HG03571 (cell line): Measurements from ENCODE around the gene NOP53.
"Not testable (repeated sequence)": the region's sequence is repeated elsewhere in the genome, so short reads cannot be mapped to it uniquely, and the experiment has no call there.

Experiments used
- ATAC-seq: cut with Tn5 transposase; IDR thresholded peaks from one replicate; pipeline ENCODE4 v1.9.1; 2021; ENCODE audit not compliant: unreplicated experiment

NOP53 gene

DNA sequence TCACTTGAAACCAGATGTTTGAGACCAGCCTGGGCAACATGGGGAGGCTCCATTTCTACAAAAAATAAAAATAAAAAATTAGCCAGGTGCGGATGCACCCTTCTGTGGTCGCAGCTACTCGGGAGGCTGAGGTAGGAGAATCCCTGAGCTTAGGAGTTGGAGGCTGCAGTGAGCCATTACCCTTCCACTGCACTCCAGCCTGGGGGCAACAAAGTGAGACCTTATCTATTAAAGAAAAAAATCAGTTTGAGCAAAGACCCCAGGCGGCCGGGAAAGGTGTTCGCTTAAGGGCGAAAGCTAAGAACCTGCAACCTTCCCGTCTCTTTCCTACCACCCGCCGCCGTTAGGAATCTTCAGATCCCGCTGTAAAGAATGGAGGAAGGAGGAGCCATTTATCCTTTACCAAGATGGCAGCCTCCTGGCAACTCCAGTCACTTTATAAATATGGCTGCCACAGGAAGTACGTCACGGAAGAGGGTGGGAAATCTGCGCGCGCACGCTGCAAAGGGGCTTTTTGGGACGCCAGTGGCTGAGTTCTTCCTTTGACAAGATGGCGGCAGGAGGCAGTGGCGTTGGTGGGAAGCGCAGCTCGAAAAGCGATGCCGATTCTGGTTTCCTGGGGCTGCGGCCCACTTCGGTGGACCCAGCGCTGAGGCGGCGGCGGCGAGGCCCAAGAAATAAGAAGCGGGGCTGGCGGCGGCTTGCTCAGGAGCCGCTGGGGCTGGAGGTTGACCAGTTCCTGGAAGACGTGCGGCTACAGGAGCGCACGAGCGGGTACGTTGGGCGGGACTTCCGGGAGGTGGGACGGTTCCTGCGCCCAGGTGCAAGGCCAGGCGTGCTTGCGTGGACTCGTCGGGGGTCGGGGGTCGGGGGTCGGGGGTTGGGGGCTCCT is at the start of gene NOP53:
Gene NOP53, plus strand, starts transcription at position 537 of the 892 bp plus-strand sequence. Its CDS starts 14 bp downstream, at position 551.
- ATAC-seq: peak; percentile 64

DNA sequence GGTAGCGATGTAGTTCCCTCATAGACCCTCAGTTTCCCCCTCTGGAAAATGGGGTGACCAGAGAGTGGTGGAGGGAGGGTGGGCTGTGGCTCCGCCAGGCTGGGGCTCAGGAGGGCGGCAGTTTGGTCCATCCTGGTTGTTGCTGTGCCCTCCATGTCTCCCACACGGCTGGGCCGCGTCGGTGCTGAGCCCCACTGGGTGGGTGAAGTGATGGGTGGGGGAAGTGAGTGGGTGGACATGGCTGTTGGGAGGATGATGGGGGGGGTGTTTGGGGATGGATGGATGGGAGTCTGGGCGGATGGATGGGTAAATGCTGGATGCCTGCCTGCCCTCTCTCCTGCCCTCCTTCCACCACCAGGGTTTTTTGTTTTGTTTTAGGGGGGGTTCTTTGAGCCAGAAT is 48.7 kb upstream of the NOP53 start:
- ATAC-seq: no peak

DNA sequence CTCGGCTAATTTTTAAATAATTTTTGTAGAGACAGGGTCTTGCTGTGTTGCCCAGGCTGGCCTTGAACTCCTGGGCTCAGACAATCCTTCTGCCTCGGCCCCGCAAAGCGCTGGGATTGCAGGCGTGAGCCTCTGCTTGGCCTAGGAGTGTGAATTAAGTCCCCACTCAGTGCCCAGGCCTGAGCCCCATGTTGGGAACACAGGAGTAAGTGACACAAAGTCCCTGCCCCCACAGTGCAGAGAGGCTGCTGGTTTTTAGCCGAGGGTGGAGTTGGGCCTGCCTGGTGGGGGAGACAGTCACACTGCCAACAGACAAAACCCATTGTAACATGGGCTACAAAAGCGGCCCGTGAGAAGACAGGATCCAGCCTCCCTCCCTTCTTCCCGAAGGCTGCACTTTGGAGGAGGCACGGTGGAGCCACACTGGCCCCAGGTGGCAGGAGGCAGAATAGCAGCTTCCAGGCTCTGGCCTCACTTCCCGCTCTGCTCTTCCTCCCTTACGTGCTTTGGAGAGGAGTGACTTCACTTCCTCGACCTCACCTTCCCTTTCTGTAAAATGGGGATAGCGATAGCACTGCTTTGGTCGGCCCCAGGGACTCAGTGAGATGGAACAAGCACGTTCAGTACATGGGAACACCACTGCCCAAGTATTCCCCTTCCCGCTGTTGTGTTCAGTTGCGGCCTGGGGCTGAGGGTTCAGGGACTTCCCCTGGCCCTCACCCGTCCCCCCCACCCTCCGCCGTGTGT is 47.3 kb upstream of the NOP53 start:
- ATAC-seq: no peak

DNA sequence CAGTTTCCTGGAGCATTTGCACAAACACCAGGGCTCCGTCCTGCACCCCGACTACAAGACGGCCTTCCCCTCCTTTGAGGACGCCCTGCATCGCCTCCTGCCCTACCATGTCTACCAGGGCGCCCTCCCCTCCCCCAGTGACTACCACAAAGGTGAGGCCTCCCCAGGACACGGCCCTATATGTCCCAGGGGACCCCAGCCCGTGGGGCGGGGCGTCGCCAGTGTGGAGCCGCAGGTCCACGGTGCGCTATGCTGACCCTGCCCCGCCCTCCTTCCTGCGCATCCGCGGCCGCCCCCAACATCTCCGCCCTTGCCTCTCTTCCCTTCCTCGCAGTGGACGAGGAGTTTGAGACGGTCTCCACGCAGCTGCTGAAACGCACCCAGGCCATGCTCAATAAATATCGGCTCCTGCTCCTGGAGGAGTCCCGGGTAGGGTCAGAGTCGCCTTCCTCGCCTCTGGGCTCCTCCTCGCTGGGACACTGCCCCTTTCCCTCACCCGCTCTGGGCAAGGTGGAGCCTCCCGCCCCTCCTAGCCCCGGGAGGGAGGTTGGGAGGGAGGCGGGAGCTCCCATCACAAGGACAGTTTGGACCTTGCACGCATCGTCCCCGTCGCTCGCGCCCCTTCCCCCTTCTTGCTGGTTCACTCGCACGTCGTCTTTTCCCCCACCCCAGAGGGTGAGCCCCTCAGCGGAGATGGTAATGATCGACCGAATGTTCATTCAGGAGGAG is 46.6 kb upstream of the NOP53 start:
- ATAC-seq: no peak

DNA sequence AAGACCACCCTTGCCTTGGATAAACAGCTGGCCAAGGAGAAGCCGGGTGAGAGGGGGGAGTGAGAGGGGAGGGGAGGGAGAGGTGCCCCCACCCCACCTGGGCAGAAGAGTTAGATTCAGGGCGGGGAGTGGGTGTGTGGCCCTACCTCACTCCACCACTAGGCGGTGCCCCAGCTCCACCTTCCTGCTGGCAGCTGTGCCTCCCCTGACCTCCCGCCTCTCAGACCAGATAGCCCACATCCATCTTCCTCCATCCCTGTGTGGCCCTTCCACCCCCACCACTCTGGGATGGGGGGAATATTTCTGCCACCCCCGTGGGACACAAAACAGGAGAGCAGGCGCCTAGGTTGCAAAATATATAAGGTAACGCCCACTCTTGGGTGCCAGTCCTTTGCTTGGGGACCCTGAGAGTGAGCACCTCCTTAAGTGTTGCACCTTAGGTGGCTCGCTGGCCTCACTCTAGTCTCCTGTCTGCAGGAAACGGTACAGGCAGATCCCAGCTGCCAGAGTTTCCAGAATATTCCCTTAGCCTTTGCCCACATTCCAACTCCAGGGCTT is 45.9 kb upstream of the NOP53 start:
- ATAC-seq: no peak

DNA sequence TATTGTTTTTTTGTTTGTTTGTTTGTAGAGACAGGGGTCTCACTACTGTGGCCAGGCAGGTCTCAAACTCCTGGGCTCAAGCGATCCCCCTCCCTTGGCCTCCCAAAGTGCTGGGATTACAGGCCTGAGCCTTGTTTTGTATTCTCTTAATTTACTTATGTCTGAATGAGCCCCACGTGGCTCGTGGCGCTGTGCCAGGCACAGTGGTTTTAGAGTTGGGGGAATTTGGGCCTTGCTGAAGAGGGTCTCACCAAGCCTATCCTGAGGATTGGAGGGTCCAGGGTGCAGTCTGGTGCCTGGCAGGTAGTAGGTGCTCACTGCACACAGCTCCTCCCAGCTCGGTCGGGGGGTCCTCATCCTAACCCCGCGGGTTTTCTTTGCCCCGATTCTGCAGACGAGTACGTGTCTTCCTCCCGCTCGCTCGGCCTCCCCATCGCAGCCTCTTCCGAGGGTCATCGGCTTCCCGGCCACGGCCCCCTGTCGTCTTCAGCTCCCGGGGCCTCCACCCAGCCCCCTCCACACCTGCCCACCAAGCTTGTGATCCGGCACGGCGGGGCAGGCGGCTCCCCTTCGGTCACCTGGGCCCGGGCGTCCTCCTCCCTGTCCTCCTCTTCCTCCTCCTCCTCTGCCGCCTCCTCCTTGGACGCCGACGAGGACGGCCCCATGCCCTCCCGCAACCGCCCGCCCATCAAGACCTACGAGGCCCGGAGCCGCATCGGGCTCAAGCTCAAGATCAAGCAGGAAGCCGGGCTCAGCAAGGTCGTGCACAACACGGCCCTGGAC is 44.2 kb upstream of the NOP53 start:
- ATAC-seq: no peak

DNA sequence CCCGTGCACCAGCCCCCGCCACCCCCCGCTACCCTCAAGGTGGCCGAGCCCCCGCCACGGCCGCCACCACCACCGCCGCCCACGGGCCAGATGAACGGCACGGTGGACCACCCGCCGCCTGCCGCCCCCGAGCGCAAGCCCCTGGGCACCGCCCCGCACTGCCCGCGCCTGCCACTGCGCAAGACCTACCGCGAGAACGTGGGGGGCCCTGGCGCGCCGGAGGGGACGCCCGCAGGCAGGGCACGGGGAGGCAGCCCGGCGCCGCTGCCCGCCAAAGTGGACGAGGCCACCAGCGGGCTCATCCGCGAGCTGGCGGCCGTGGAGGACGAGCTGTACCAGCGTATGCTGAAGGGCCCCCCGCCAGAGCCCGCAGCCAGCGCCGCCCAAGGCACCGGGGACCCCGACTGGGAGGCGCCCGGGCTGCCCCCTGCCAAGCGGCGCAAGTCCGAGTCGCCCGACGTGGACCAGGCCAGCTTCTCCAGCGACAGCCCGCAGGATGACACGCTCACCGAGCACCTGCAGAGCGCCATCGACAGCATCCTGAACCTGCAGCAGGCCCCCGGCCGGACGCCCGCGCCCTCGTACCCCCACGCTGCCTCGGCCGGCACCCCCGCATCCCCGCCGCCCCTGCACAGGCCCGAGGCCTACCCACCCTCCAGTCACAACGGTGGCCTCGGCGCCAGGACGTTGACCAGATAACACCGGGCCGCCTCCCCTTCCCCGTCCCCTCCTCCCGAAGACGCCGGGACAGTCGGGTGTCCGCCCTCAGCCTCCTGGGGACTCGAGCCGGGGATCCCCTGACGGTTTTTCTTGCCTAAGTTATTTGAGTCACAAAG is 43.4 kb upstream of the NOP53 start:
- ATAC-seq: no peak

DNA sequence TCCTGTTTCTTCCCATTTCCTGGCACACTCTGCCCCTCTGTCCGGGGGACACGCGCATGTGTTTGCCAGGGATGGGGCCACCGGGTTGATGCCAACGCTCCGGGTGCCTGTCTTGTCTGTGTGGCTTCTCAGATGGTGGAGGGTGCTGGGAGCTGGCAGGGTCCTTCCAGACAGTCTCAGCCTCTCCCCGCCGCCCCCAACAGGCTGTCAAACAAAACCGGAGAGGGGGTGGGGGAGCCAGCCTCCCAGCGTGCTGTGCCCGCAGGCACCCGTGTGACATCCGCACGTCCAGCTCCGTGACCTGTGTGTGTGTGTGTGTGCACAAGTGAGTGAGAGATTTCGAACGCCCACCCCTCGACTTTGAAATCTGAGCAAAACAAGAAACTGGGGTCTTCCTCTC is 42.7 kb upstream of the NOP53 start:
- no peak for ATAC-seq

DNA sequence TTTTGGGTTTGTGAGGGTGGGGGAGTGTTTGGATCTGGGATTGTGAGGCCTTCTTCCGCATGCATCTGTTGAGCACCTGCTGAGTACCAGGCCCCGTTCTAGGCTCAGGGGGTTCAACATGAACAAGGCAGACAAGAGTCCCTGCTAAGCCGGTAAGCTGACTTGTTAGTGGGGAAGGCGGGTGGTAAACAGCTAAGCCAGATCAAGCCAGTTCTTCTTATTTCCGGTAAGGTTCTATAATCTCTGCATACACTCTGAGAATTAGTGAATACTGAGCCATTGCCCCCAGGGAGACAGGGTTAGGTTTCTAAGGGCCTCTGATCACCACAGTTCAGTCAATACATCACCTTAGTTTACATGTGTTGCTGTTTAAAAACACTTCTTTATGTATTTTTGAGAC is 42.0 kb upstream of the NOP53 start:
- no peak for ATAC-seq

DNA sequence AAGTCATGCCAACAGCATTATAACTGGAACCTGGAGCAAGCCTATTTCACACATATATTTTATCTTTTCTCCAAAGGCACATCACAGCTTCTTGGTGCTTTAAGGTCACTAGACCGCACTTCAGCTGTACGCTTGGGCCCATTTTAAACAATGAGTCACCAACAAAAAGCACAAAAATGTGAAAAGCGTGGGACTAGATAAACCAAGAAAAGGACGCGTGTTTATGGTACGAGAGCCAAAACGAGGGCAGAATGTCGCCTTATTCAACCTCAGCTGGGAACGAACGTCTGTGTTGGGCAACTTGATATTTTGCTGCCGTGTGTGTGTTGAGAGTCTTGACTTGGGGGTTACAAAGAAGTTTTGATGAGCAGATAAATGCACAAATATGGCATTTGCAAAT is 41.3 kb upstream of the NOP53 start:
- ATAC-seq: no peak

DNA sequence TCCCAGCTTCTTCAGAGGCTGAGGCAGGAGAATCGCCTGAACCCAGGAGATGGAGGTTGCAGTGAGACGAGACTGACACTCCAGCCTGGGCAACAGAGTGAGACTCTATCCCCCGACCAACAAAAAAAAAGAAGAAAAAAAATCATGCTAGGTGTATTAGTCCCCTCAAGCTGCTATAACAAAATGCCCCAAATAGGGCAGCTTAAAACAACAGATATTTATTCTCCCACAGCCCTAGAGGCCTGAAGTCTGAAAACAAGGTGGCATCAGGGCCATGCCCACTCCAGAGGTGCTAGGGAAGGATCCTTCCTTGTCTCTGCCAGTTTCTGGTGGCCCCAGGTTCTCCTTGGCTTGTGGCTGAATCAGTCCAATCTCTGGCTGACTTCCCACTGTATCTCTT is 40.7 kb upstream of the NOP53 start:
- ATAC-seq: no peak

DNA sequence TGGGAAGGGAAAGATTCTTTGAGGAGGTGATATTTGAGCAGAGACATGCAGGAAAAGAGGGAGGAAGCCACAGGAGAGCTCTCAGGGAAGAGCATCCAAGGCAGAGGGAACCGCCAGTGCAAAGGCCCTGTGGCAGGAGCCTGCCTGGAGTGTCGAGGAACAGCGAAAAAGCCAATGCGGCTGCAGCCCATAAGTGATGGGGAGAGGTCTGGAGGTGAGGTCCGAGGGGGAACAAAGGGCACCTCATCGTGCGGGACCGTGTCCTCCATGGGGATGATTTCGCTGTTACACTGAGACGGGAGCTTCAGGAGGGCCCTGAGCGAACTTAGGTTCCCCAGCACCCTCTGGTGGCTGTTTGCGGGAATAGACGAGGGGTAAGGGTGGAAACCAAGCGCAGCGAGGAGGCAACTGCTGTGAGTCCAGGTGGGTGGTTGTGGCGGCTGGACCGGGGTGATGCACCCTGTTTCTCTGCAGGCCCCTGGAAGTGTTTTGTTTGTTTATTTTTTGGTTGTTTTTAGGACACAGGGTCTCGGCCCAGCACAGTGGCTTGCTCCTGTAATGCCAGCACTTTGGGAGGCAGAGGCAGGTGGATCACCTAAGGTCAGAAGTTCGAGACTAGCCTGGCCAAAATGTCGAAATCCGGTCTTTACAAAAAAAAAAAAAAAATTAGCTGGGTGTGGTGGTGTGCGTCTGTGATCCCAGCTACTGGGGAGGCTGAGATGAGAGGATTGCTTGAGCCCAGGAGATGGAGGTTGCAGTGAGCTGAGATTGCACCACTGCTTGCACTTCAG is 38.0 kb upstream of the NOP53 start:
- ATAC-seq: no peak

DNA sequence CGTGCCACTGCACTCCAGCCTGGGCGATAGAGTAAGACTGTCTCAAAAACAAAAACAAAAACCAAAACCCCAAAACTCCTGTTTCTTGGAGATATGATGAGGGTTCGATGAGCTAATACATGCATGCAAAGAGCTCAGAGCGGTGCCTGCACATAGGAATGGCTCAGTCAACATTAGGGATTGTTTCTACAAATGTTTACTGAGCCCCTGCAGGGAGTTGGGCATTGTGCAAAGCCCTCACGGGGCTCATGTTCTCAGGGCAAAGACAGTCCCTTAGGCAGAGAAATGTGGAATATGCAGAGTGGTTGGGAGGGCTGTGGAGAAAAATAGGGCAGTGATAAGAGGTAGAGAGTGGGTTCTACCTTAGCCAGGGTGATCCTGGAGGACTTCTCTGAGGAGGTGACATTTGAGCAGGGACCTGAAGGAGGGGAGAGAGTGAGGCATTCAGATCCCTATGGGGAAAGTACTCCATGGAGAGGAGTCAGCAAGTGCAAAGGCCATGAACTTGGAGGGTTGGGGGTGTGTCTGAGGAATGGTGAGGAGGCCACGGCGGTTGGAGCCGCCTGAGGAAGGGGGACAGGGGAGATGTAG is 33.6 kb upstream of the NOP53 start:
- no peak for ATAC-seq

DNA sequence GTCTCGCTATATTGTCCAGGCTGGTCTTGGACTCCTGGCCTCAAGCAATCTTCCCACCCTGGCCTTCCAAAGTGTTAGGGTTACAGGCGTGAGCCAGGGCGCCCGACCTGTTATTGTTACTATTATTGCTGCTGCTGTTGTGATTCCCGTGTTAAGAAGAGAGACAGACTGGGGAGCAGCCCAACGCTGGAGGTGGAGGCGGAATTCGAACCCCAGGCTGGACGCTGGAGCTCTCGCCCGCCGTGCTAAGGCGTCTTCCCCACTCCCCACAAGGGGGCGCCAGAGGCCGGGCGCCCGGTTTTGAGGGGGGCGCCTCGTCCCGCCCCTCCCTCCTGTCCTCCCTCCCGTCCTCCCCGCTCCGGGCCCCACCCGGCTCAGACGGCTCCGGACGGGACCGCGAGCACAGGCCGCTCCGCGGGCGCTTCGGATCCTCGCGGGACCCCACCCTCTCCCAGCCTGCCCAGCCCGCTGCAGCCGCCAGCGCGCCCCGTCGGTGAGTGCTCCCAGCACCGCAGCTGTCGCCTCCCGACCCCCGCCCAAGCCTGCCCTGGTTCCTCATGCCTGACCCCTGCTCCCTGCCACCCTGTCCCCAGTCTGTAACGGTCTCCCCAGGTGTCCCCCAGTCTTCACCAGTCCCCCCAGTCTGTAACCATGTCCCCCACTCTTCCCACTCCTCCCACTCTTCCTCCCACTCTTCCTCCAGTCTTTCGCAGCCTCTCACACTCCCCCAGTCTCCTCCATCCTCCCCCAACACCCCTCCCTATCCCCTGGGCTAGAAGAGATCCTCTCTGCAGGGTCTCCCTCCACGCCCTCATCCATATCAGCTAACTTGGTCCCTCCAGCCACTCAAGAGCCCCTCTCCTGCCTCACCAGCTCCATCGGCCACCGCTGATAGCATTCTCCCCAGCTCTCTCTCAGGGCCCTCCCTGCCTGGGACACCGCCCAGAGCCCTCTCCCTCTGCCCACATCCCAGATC is 32.0 kb upstream of the NOP53 start, which contains the start of gene EHD2:
Gene EHD2, plus strand, starts transcription at position 377 of the 976 bp plus-strand sequence. CDS start 3,191 bp downstream, outside the sequence.
- ATAC-seq: no peak

DNA sequence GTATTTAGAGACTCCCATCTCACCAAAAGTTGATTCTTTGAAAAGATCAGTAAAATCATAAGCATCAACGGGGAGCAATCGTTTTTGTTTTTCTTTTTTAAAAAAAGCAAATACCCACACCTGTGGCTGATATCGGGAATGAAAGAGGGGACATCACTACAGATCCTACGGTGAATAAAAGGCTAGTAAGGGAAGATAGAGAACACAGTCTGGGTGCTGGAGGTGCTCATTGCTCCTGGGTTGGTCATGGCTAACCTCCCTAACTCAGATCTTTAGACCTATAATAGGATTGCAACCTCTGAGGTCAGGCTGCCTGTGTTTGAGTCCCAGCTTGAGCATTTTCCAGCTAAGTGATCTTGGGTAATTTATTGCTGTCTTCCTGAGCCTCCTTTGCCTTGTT is 31.0 kb upstream of the NOP53 start:
- ATAC-seq: no peak

DNA sequence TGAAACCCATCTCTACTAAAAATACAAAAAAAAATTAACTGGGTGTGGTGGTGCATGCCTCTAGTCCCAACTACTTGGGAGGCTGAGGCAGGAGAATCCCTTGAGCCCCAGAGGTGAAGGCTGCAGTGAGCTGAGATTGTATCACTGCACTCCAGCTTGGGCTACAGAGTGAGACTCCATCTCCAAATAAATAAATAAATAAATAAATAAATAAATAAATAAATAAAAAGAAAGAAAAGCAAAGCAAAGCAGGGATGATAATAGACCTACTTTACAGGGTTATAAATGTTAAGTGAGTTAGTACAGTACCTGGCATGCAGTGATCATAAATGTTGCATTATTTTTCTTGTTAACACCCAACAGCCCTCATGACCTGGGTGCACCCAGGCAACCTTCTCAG is 30.5 kb upstream of the NOP53 start:
- ATAC-seq: not testable (repeated sequence)

DNA sequence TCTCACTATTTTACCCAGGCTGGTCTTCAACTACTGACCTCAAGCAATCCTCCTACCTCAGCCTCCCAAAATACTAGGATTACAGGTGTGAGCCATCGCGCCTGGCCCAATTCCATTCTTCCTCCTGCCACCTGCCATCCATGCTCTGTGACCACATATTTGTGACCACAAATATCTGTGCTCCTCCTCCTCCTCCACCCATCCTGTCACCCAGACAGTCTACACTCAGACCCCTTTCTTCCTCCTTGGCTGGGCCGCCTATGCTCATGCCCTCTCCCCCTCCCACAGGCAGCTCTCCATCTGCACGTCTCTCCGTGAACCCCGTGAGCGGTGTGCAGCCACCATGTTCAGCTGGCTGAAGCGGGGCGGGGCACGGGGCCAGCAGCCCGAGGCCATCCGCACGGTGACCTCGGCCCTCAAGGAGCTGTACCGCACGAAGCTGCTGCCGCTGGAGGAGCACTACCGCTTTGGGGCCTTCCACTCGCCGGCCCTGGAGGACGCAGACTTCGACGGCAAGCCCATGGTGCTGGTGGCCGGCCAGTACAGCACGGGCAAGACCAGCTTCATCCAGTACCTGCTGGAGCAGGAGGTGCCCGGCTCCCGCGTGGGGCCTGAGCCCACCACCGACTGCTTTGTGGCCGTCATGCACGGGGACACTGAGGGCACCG is 28.9 kb upstream of the NOP53 start:
- no peak for ATAC-seq
